Gastrocnemius medialis (tissue), 4 donors: ENCODE results near the gene SEC62.

ENCODE experiments used
- POLR2A ChIP-seq, 2 donors: fragments of 450-650 bp; IDR thresholded peaks; one replicate each; pipeline ENCODE4 v1.6.1; 2017; ENCODE audit warnings: antibody characterized with exemption in 2 of 2, mild to moderate bottlenecking in 2 of 2, moderate library complexity in 2 of 2
- TF ChIP-seq, protein P1 (sequence below), 5 experiments: fragments of 450-650 bp in 3 of 5; fragments of 200-600 bp in 2 of 5; sonication (generic) in 2 of 5; IDR thresholded peaks in 4 of 5; conservative IDR thresholded peaks in 1 of 5; 1 replicate in 4 of 5; 2 replicates in 1 of 5; pipeline ENCODE4 v1.5.1; 2016 to 2019; ENCODE audit warnings: antibody characterized with exemption in 5 of 5, mild to moderate bottlenecking in 3 of 5, moderate library complexity in 3 of 5

DNA sequence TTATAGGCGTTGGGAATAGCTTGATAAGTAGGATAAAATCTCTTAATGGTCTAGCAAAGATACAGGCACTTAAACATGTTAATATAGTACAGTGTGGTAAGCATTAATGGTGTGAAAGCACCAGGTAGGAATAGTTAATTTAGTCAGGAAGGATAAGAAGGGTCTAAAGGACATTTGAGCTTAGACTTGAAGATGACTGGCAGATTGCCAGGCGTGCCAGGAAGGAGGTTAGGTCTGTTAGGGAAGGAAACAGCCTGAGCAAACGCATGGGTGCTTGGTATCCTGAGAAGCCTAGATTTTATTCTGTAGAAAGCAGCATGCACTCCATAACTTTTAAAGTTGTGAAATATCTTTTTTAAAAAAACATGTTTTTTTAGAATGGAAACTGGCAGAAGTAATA lies 17.7 kb downstream of the SEC62 start:
- TF ChIP-seq, protein P1, sequence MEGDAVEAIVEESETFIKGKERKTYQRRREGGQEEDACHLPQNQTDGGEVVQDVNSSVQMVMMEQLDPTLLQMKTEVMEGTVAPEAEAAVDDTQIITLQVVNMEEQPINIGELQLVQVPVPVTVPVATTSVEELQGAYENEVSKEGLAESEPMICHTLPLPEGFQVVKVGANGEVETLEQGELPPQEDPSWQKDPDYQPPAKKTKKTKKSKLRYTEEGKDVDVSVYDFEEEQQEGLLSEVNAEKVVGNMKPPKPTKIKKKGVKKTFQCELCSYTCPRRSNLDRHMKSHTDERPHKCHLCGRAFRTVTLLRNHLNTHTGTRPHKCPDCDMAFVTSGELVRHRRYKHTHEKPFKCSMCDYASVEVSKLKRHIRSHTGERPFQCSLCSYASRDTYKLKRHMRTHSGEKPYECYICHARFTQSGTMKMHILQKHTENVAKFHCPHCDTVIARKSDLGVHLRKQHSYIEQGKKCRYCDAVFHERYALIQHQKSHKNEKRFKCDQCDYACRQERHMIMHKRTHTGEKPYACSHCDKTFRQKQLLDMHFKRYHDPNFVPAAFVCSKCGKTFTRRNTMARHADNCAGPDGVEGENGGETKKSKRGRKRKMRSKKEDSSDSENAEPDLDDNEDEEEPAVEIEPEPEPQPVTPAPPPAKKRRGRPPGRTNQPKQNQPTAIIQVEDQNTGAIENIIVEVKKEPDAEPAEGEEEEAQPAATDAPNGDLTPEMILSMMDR (IDR thresholded peaks at IDR 0.05 in 4 of 5, conservative IDR thresholded peaks at IDR 0.05 in 1 of 5) = no peak
- TF ChIP-seq POLR2A (IDR thresholded peaks at IDR 0.05) = no peak
